ENCODE data around the gene TMCC2.

- TF ChIP-seq POLR2A (IDR thresholded peaks at IDR 0.05; ENCODE audit: control extremely low read depth in 1 of 2, low read depth in 2 of 2, low read length in 2 of 2) = no peak
- no peak for TF ChIP-seq EGR1 (IDR thresholded peaks at IDR 0.05; ENCODE audit: borderline replicate concordance, low read depth, low read length)
- TF ChIP-seq GTF2F1 (IDR thresholded peaks at IDR 0.05; ENCODE audit: borderline replicate concordance, low read depth, low read length) = no peak
Observed at GRCh38 chr1:205204552-205204951, 23.2 kb upstream of the TMCC2 start.

Measured in H1 (cell line).